ENCODE data around the gene ZBTB24. TPM values are rescaled to one million over a fixed set of nuclear protein-coding genes. Genes with fewer than 3 reads are reported as not detected.
"Not testable (repeated sequence)": the region's sequence is repeated elsewhere in the genome, so short reads cannot be mapped to it uniquely, and the experiment has no call there.

ZBTB24 gene
- 10 to 100 TPM in 3 of 4 donors, 1 to 10 TPM in 1; 5.4 to 16.1 (median 15.3) TPM for polyA plus RNA-seq (ENCODE audit: insufficient read length in 4 of 4)

DNA sequence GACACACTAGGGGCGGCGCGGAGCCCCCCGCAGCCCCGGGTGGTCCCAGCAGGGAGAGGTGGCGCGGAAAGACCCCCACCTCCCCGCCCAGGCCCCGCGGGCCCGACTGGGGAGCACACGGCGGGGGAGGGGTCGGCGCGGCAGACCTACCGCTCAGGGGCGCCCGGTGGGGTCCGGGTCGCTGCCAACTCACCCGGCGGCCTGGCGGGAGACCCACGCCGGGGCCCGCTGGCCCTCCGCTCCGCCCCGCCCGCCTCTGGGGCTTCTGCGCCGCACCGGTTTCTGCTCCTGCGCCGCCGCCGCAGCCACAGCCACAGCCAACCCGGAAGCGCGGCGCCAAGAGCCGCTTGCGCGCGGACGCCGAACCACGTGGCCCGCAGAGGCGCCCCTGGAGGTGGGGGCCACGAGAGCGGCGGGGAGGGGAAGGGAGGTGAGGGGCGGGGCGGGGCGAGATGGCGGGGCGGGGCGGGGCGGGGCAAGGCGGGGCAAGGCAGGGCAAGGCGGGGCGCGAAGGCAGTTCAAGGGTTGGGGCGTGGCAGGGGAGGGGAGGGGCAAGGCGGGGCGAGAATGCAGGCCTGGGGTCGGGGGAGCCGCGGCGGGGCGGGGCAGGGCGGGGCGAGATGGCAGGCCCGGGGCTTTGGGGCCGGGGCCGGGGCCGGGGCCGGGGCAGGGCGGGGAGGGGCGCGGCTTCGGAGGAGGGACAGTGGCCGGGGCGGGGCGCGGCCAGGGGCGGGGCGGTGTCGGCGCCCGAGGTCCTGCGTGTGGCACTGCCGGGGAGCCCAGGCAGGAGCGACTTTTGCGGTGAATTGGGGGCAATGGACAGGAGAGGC, at the start of gene ZBTB24:
Gene ZBTB24, minus strand, starts transcription at position 315 of the 830 bp plus-strand sequence. CDS start 1,193 bp downstream, outside the sequence.
- peak in 3 of 4 donors; percentile 63 to 70 (median 69) for DNase-seq (ENCODE audit: low read depth in 4 of 4, low spot score in 3 of 4)

DNA sequence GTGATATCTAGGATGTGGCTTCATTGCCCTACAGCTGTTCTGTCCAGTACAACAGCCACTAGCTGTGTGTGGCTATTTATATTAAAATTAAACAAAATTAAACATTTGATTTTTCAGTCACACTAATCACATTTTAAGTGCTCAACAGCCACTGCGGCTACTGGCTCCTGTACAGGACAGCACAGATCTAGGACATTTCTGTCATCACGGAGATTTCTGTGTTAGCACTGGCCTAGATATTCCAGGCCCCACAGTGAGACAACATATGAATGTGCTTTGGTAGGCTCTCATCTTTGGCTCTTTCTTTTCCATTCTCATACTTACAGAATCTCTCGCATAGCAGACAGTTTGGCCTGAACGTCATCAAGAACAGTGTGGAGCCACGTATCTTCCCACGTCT, 48.4 kb upstream of the ZBTB24 start:
- DNase-seq (ENCODE audit: low read depth in 4 of 4, low spot score in 3 of 4) = no peak

DNA sequence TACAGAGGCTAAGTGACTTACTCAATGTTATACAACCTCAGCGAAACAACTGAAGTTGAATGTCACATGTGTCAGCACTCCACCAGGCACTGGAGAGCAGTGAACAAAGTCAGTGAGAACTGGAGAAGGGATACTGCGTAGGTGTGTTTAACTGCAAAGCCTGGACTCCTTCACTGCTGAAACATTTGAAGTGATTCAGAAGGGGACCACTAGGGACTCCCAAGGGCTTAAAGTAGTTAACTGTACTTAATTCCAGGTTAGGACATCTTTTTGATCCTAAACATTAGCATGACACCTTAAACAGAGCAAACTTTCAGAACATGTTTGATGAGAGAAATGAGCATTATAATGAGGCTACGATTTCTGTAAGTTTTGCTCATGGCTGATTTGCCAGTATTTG, 45.0 kb upstream of the ZBTB24 start:
- DNase-seq (ENCODE audit: low read depth in 4 of 4, low spot score in 3 of 4) = no peak

DNA sequence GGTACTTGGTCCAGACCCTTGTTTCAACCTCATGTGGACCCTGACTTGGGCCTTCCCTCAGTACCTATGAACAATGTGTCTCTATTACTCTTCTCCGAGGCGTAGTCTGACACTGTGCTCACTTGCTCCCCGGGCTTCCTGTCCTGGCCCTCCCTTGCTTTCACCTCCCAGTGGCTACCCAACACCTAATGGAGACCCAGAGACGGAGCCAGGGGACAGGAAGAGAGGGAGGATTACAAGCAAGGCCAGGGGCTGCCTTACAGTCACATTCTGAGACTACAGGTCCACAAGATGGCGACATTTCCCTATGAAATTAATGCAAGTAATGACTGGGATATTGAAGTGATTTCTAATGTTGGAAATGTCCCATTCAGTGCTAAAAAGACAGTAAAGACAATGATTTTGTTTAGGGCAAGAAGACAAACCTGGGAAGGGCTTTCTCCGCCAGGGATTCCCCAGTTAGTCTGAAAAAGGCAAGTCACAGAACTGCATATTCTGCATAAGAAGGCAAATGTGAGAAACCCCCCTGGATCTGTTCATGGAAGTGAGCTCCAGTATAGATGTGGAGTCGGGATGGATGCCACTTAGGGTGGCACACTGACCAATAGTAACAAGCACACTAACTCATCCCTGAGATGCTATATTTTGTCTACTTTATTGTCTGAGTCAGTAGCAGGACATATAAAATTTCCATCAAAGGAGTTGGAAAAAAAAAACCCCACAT, 44.0 kb upstream of the ZBTB24 start:
- peak; percentile 35 to 52 (median 44) for DNase-seq (ENCODE audit: low read depth in 4 of 4, low spot score in 3 of 4)

DNA sequence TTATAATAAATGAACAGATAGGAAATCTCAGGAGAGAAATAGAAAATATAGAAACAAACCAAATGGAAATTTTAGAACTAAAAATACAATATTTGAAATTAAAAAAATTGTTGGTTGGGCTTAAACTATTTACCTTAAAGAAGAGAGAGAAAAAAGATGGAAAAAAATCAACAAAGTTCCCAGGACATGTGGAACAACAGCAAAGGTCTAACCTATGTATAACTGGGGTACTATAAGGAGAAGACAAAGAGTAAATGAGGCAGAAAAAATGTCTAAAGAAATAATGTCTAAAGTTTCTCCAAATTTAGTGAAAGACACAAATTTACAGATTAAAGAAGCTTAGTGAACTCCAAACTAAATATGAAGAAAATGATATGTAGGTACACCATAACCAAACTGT, 41.1 kb upstream of the ZBTB24 start:
- no peak for DNase-seq (ENCODE audit: low read depth in 4 of 4, low spot score in 3 of 4)

GRCh38 chr6:109523478-109523877, 40.5 kb upstream of the ZBTB24 start:
- no peak for DNase-seq (ENCODE audit: low read depth in 4 of 4, low spot score in 3 of 4)

DNA sequence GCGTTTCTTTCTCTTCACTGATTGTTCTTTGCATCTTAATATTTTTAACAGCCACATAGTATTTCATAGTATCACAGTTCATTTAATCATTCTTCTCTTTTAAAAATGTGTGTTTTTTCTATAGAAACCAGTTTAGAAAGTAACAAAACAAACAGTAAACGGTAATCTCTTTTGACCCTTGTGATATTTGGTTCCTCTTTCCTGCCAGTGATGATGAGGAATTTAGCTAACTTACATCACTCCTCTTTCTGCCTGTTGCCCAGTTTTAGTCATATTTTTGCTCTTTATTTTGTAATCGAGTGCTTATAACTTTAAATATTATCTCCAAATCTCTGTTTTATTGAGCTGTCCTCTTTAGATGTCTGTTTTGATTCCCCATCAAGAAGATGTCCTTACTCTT, 38.1 kb upstream of the ZBTB24 start:
- DNase-seq (ENCODE audit: low read depth in 4 of 4, low spot score in 3 of 4) = no peak

DNA sequence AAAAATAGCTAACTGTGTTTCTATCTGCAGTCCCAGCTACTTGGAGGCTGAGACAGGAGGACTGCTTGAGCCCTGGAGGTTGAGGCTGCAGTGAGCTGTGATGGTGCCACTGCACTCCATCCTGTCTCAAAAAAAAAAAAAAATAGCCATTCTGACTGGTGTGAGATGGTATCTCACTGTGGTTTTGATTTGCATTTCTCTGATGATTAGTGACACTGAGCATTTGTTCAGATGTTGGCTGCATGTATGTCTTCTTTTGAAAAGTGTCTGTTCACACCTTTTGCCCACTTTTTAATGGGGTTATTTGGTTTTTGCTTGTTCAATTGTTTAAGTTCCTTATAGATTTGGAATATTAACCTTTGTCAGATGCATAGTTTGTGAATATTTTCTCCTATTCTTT, 36.6 kb upstream of the ZBTB24 start:
- DNase-seq (ENCODE audit: low read depth in 4 of 4, low spot score in 3 of 4) = not testable (repeated sequence)

GRCh38 chr6:109516929-109517328, 33.9 kb upstream of the ZBTB24 start:
- DNase-seq (ENCODE audit: low read depth in 4 of 4, low spot score in 3 of 4) = no peak

DNA sequence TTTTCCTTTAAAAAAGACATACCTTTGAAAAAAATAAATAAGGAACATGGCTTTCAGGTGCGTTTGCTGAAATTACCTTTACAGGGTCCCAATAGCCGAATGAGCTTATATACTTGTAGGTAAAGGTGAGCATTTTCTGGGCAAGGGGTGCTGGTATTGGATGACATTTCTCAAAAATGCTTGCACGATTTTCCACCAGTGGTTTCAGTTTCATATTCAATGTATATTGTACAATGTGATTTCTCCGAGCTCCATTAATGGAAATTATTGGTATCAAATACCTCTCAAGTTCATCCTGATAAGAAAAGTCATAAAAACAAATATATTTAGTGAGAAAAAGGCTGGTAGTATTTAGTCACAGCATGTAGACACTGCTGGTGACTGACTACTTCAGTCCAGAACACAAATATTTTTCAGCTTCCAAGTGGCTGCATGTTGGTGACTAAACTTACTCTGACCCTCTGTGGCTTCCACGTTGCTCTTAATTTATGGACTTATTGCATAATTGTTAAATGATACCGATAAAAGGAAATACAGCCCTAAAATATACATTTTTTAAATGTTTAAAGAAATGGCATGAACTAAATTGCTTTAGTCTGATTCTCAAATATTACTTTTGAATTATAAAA, 32.9 kb upstream of the ZBTB24 start:
- DNase-seq (ENCODE audit: low read depth in 4 of 4, low spot score in 3 of 4) = no peak

DNA sequence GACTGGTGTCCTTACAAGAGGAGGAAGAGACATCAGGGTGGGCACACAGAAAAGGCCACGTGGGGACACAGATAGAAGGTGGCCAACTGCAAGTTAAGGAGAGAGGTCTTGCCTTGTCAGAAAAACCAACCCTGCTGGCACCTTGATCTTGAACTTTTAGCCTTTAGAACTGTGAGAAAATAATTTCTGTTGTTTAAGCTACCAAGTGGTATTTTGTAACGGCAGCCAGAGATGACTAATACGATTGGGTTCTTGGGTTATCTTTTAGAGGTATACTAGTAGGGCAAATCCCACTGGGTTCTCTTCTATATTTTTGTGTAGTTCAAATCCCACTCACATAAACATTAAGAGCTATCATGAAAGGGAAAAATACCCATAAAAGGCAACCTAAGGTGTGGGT, 31.9 kb upstream of the ZBTB24 start:
- DNase-seq (ENCODE audit: low read depth in 4 of 4, low spot score in 3 of 4) = no peak

DNA sequence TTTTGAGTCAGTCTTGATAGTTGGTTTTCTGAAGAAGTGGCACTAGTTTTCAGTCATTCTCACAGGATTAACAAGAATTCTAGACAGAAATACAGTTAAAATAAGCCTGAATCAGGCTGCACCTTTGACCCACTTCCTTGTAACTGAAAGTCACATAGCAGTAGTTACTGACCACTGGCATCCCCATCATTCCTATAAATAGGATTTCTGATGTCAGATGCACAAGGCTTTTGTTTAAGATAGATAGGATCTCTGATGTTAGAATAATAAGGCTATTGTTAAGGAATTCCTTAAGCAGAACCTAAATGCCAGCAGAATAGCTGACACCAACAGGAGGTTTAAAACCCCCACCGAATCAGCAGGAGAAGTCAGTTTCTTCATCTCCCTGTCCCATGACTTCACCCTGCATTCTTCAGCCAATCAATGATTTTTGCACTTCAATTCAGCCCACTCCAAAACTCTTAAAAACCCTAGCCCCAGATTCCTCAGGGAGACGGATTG, 30.6 kb upstream of the ZBTB24 start:
- no peak for DNase-seq (ENCODE audit: low read depth in 4 of 4, low spot score in 3 of 4)

DNA sequence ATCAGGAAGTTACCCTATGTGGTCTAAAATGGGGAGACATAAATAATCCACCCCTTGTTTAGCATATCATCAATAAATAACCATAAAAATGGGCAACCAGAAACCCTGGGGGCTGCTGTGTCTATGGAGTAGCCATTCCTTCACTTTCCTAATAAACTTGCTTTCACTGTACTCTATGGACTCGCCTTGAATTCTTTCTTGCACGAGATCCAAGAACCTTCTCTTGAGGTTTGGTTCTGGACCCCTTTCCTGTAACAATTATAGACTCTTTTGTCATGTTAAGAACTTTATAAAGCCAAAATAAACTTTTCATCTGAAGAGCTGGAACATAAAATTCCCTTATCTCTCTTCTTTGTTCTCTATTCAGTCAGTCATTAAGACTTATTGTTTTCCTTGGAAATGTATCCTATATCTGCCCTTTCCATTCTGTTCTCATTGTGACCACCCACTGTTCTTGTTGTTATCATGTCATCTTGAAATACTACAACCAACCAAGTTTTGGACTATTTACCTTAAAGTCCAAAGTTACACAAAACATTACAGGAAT, 29.3 kb upstream of the ZBTB24 start:
- DNase-seq (ENCODE audit: low read depth in 4 of 4, low spot score in 3 of 4) = no peak

DNA sequence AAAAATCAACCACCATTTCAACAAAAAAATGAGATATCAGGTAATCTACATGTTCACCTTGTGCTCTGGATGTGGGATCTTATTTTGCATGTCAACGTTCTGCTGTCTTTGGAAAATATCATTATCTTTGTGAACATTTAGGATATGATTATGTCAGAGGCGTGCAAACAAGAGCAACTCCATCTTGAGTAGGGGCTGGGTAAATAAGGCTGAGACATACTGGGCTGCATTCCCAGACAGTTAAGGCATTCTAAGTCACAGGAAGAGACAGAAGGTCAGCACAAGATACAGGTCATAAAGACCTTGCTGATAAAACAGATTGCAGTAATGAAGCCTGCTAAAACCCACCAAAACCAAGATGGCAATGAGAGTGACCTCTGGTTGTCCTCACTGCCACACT, 28.8 kb upstream of the ZBTB24 start:
- DNase-seq (ENCODE audit: low read depth in 4 of 4, low spot score in 3 of 4) = no peak

DNA sequence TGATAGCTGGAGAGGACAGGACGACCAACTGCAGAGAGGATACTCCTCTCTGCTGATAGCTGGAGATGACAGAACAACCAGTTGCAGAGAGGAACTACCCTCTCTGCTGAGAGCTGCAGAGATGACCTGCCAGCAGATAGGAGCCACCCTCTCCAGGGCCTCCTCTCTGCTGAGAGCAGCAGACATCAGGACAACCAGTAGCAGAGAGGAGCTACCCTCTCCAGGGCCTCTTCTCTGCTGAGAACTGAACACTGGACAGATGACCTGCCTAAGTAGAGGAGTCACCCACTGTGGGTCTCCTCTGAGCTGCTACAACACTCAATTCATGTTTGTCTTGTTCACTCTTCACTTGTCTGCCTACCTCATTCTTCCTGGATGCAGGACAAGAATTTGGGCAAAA, 27.3 kb upstream of the ZBTB24 start:
- DNase-seq (ENCODE audit: low read depth in 4 of 4, low spot score in 3 of 4) = no peak

- DNase-seq (ENCODE audit: low read depth in 4 of 4, low spot score in 3 of 4) = no peak
Observed at GRCh38 chr6:109508166-109508860, 25.3 kb upstream of the ZBTB24 start.

GRCh38 chr6:109507490-109508072, 24.6 kb upstream of the ZBTB24 start:
- DNase-seq (ENCODE audit: low read depth in 4 of 4, low spot score in 3 of 4) = no peak

- DNase-seq (ENCODE audit: low read depth in 4 of 4, low spot score in 3 of 4) = no peak
Observed at GRCh38 chr6:109506841-109507240, 23.8 kb upstream of the ZBTB24 start.

DNA sequence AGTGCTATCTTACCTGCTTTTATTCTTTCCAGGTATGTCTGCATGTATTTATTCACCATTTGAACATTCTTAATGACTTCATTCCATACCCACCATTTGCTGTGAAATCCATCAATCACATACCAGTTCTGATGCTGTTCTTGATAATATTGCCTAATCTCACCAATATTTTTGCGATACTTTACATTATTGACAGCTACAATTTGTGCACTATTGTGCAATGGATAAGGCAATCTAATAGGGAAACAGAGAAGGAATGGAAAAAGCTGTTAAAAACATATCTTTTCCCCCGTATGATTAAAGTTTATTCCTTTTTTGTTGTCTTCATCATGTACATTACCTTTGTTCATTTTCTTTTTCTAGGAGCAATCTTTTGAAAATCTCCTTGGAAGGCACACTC, 23.3 kb upstream of the ZBTB24 start:
- DNase-seq (ENCODE audit: low read depth in 4 of 4, low spot score in 3 of 4) = no peak
